Neural cell (in vitro differentiated cells): Measurements from ENCODE around the gene SEC31A. TPM values are rescaled to one million over a fixed set of nuclear protein-coding genes. Genes with fewer than 3 reads are reported as not detected.
A peak's percentile ranks its signal among the peaks of the same experiment; 100 is the strongest.

Source experiments
- H2AFZ ChIP-seq: fragments of 200-600, 300-800 bp; sonication (generic), shearing (Covaris generic); 2 replicates; pipeline ENCODE4 v1.6.0; 2014; ENCODE audit warnings: low read depth, mild to moderate bottlenecking, antibody characterized with exemption, low read length, moderate library complexity
- H3F3A ChIP-seq: fragments of 200-600 bp; shearing (Covaris generic); 2 replicates; pipeline ENCODE4 v1.6.1; 2016; ENCODE audit warnings: mild to moderate bottlenecking, moderate library complexity, mixed read lengths, antibody characterized with exemption, low read length; ENCODE audit not compliant: insufficient read depth, poor library complexity, severe bottlenecking
- H3K27ac ChIP-seq: fragments of 200-600, 300-800 bp; sonication (generic), shearing (Covaris generic); 2 replicates; pipeline ENCODE4 v1.5.1; 2014; ENCODE audit warnings: mild to moderate bottlenecking, low read length, moderate library complexity
- H3K27me3 ChIP-seq: fragments of 300-800, 200-600 bp; sonication (generic), shearing (Covaris generic); 2 replicates; pipeline ENCODE4 v1.6.0; 2014; ENCODE audit warnings: mild to moderate bottlenecking, low read depth, low read length, moderate library complexity; ENCODE audit not compliant: insufficient read depth
- H3K36me3 ChIP-seq: fragments of 300-800, 200-600 bp; sonication (generic), shearing (Covaris generic); 2 replicates; pipeline ENCODE4 v1.5.1; 2014; ENCODE audit warnings: mild to moderate bottlenecking, antibody characterized with exemption, low read length, moderate library complexity; ENCODE audit not compliant: insufficient read depth
- H3K4me2 ChIP-seq: fragments of 300-800, 200-600 bp; sonication (generic), shearing (Covaris generic); 2 replicates; pipeline ENCODE4 v1.6.0; 2014; ENCODE audit warnings: mild to moderate bottlenecking, low read length
- H3K4me3 ChIP-seq: fragments of 300-800, 200-600 bp; sonication (generic), shearing (Covaris generic); 2 replicates; pipeline ENCODE4 v1.5.1; 2014; ENCODE audit warnings: mild to moderate bottlenecking, low read length, moderate library complexity
- H3K79me2 ChIP-seq: fragments of 200-600 bp; shearing (Covaris generic); replicated peaks from 2 replicates; pipeline ENCODE4 v1.6.0; 2014; ENCODE audit warnings: mild to moderate bottlenecking, low read length, moderate library complexity; ENCODE audit not compliant: insufficient read depth
- H3K9ac ChIP-seq: fragments of 300-800, 200-600 bp; sonication (generic), shearing (Covaris generic); 2 replicates; pipeline ENCODE4 v1.6.1; 2016; ENCODE audit warnings: mild to moderate bottlenecking, low read length, mixed read lengths
- H3K9me2 ChIP-seq: fragments of 200-600 bp; shearing (Covaris generic); 2 replicates; pipeline ENCODE4 v1.6.1; 2016; ENCODE audit warnings: mild to moderate bottlenecking, low read length, mixed read lengths; ENCODE audit not compliant: insufficient read depth
- H3K9me3 ChIP-seq: fragments of 200-600, 300-800 bp; sonication (generic), shearing (Covaris generic); 2 replicates; pipeline ENCODE4 v1.6.1; 2016; ENCODE audit warnings: mild to moderate bottlenecking, mixed run types, low read length, moderate library complexity, mixed read lengths
- H4K20me1 ChIP-seq: fragments of 200-600 bp; shearing (Covaris generic); 2 replicates; pipeline ENCODE4 v1.6.1; 2016; ENCODE audit warnings: mild to moderate bottlenecking, mixed run types; ENCODE audit not compliant: insufficient read depth
- CTCF ChIP-seq: fragments of 450-650 bp; IDR thresholded peaks from 2 replicates; pipeline ENCODE4 v1.5.1; 2014; ENCODE audit warnings: antibody characterized with exemption, mild to moderate bottlenecking, moderate library complexity; ENCODE audit not compliant: poor library complexity, severe bottlenecking
- EP300 ChIP-seq: fragments of 450-650 bp; conservative IDR thresholded peaks from 2 replicates; pipeline ENCODE4 v1.6.1; 2014; ENCODE audit warnings: antibody characterized with exemption, mild to moderate bottlenecking, moderate library complexity; ENCODE audit not compliant: poor library complexity, severe bottlenecking
- EZH2 ChIP-seq: fragments of 200-600, 300-800 bp; shearing (Covaris generic), sonication (generic); IDR thresholded peaks from 2 replicates; pipeline ENCODE4 v1.6.1; 2014; ENCODE audit warnings: antibody characterized with exemption, low read length, borderline replicate concordance, mild to moderate bottlenecking; ENCODE audit not compliant: insufficient read depth, poor library complexity, severe bottlenecking
- MXI1 ChIP-seq: fragments of 450-650 bp; conservative IDR thresholded peaks from 2 replicates; pipeline ENCODE4 v1.6.1; 2014; ENCODE audit warnings: antibody characterized with exemption, mild to moderate bottlenecking; ENCODE audit not compliant: poor library complexity, severe bottlenecking
- POLR2AphosphoS5 ChIP-seq: IDR thresholded peaks from 2 replicates; pipeline ENCODE4 v1.6.1; 2012
- RAD21 ChIP-seq: fragments of 450-650 bp; conservative IDR thresholded peaks from 2 replicates; pipeline ENCODE4 v1.6.1; 2014; ENCODE audit warnings: antibody characterized with exemption, mild to moderate bottlenecking, moderate library complexity
- REST ChIP-seq: IDR thresholded peaks from 2 replicates; pipeline ENCODE4 v1.6.1; 2012; ENCODE audit warnings: borderline replicate concordance
- SMC3 ChIP-seq: fragments of 450-650 bp; conservative IDR thresholded peaks from 2 replicates; pipeline ENCODE4 v1.6.1; 2014; ENCODE audit warnings: antibody characterized with exemption, mild to moderate bottlenecking, moderate library complexity; ENCODE audit not compliant: poor library complexity
- TAF1 ChIP-seq: IDR thresholded peaks from 2 replicates; pipeline ENCODE4 v1.6.1; 2012; ENCODE audit warnings: low read depth
- polyA plus RNA-seq: library from polyadenylated mRNA; depleted of rRNA; stranded (reverse); fragments of >200 nt; gene quantifications from 2 replicates; pipeline ENCODE4 v1.2.3, GENCODE V29; 2014

Gene SEC31A
- polyA plus RNA-seq, 1 donor from 2014 or later = 139 TPM

- no peaks in the 10 kb centered on the region for H3K27me3 ChIP-seq
- H3K9me2 ChIP-seq = no peaks in the 10 kb centered on the region
- peaks cover 51% of the 10 kb centered on the region for H3K79me2 ChIP-seq
- H3F3A ChIP-seq = no peaks in the 10 kb centered on the region
- H3K4me3 ChIP-seq = peak overlapping the region; percentile 95
- H3K4me2 ChIP-seq = peak overlapping the region; percentile 76
- peaks cover 3% of the 10 kb centered on the region for H3K36me3 ChIP-seq
- peak overlapping the region; percentile 91 for H3K9ac ChIP-seq
- no peaks in the 10 kb centered on the region for H3K9me3 ChIP-seq
- peak overlapping the region; percentile 90 for H3K27ac ChIP-seq
- no peaks in the 10 kb centered on the region for H4K20me1 ChIP-seq
- H2AFZ ChIP-seq = peak overlapping the region; percentile 75
- TF ChIP-seq EP300 (no peak), RAD21 (no peak), REST (no peak), MXI1 (no peak), TAF1 (no peak), POLR2AphosphoS5 (no peak), SMC3 (no peak), EZH2 (no peak), CTCF (no peak)
Measured at GRCh38 chr4:82891707-82892466, 934 bp upstream of the SEC31A start.

GRCh38 chr4:82890528-82890900, 439 bp downstream of the SEC31A start:
- Histone ChIP-seq H3K9me2 (no peaks in the 10 kb centered on the region), H3K27ac (peak overlapping the region; percentile 90), H3F3A (no peaks in the 10 kb centered on the region), H3K79me2 (peaks cover 54% of the 10 kb centered on the region), H3K27me3 (no peaks in the 10 kb centered on the region), H3K4me2 (peak overlapping the region; percentile 81), H3K9me3 (no peaks in the 10 kb centered on the region), H3K36me3 (peaks cover 3% of the 10 kb centered on the region), H3K9ac (peak overlapping the region; percentile 91), H3K4me3 (peak overlapping the region; percentile 95), H4K20me1 (no peaks in the 10 kb centered on the region), H2AFZ (peak overlapping the region; percentile 51)
- no peak for TF ChIP-seq REST
- TF ChIP-seq MXI1 = no peak
- no peak for TF ChIP-seq RAD21
- no peak for TF ChIP-seq POLR2AphosphoS5
- TF ChIP-seq TAF1 = no peak
- no peak for TF ChIP-seq CTCF
